ENCODE data around the gene LINGO4. TPM values are rescaled to one million over a fixed set of nuclear protein-coding genes. Genes with fewer than 3 reads are reported as not detected.
"Not testable (repeated sequence)": the region's sequence is repeated elsewhere in the genome, so short reads cannot be mapped to it uniquely, and the experiment has no call there.

LINGO4 gene
- total RNA-seq, 4 donors from 2014 or later, result 0.38 to 2.7 (median 0.81) TPM

- no peaks in the 10 kb centered on the region for H3K27me3 ChIP-seq
- WGBS, result 41% methylated on average over 3 of the region's 3 CpGs
Measured at GRCh38 chr1:151782741-151783140, 22.5 kb downstream of the LINGO4 start.

DNA sequence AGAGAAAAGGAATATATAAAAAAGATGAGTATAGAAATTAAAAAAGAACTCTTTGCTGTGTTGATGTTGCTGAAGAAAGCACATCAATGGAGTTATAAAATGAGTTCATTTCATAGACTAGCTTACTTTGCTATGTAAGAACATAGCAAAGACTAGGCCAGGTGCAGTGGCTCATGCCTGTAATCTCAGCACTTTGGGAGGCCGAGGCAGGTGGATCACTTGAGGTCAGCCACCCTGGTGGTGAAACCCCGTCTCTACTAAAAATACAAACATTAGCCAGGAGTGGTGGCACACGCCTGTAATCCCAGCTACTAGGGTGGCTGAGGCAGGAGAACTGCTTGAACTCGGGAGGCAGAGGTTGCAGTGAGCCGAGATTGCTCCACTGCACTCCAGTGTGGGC, 23.2 kb downstream of the LINGO4 start:
- H3K27me3 ChIP-seq, H3K9me3 ChIP-seq, H3K4me1 ChIP-seq, H3K27ac ChIP-seq, H3K4me3 ChIP-seq, H3K36me3 ChIP-seq: not testable (repeated sequence)
- peak in 1 of 2 donors; percentile 21 for DNase-seq (ENCODE audit: low spot score in 2 of 2)
- WGBS, result 90% methylated on average over 5 of the region's 5 CpGs

More at GRCh38 chr1:151782741-151783140, 22.5 kb downstream of the LINGO4 start:
- DNase-seq (ENCODE audit: low spot score in 2 of 2), result no peak
- no peaks in the 10 kb centered on the region for H3K9me3 ChIP-seq
- TF ChIP-seq POLR2AphosphoS5 (IDR thresholded peaks at IDR 0.05), result no peak
- TF ChIP-seq, protein P1, sequence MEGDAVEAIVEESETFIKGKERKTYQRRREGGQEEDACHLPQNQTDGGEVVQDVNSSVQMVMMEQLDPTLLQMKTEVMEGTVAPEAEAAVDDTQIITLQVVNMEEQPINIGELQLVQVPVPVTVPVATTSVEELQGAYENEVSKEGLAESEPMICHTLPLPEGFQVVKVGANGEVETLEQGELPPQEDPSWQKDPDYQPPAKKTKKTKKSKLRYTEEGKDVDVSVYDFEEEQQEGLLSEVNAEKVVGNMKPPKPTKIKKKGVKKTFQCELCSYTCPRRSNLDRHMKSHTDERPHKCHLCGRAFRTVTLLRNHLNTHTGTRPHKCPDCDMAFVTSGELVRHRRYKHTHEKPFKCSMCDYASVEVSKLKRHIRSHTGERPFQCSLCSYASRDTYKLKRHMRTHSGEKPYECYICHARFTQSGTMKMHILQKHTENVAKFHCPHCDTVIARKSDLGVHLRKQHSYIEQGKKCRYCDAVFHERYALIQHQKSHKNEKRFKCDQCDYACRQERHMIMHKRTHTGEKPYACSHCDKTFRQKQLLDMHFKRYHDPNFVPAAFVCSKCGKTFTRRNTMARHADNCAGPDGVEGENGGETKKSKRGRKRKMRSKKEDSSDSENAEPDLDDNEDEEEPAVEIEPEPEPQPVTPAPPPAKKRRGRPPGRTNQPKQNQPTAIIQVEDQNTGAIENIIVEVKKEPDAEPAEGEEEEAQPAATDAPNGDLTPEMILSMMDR (IDR thresholded peaks at IDR 0.05), result no peak
- no peak for TF ChIP-seq POLR2A (IDR thresholded peaks at IDR 0.05)
- TF ChIP-seq EP300 (IDR thresholded peaks at IDR 0.05), result no peak
- peaks cover 6% of the 10 kb centered on the region for H3K4me1 ChIP-seq
- no peak overlapping the region for H3K27ac ChIP-seq
- H3K4me3 ChIP-seq, result no peak overlapping the region
- peaks cover 6% of the 10 kb centered on the region for H3K36me3 ChIP-seq

DNA sequence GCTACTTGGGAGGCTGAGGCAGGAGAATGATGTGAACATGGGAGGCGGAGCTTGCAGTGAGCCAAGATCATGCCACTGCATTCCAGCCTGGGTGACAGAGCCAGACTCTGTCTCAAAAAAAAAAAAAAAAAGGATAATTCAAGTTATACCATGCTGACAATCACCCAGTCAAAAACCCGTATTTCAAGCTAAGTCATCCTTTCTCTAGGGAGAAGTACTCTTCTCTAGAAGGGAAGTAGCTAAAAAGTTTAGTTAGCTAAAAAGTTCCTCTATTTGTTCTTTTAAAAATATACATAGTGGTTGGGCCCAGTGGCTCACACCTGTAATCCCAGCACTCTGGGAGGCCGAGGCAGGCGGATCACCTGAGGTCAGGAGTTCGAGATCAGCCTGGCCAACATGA, 24.5 kb downstream of the LINGO4 start:
- not testable (repeated sequence) for H3K9me3 ChIP-seq; DNase-seq (ENCODE audit: low spot score in 2 of 2); H3K4me3 ChIP-seq; H3K4me1 ChIP-seq; H3K27ac ChIP-seq; H3K27me3 ChIP-seq
- 92% methylated on average over 5 of the region's 5 CpGs for WGBS
- peaks cover 11% of the 10 kb centered on the region for H3K36me3 ChIP-seq

DNA sequence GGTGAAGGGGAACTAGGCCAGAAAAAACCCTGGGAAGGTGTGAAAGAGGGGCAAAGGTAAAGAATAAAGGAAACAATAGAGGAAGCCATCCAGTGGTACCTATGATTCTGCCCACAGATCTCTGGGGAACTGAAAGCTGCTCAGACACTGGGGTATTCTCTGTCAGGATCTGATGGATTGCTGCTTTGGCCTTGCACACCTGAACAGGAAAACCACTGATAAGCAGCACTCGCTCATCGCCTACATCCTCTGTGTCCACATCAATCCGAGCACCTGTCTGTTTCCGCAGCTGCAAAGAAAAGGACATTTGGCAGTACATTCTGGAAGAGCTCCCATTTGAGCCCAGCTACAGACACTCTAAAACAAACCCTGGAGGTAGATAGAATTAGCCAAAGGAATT, 25.4 kb downstream of the LINGO4 start:
- Histone ChIP-seq H3K27me3 (no peaks in the 10 kb centered on the region), H3K4me1 (peaks cover 6% of the 10 kb centered on the region), H3K36me3 (peaks cover 18% of the 10 kb centered on the region), H3K4me3 (no peak overlapping the region), H3K9me3 (no peaks in the 10 kb centered on the region), H3K27ac (no peak overlapping the region)
- 86% methylated on average over 4 of the region's 4 CpGs for whole genome bisulfite sequencing
- no peak for TF ChIP-seq POLR2AphosphoS5 (IDR thresholded peaks at IDR 0.05)
- no peak for TF ChIP-seq POLR2A (IDR thresholded peaks at IDR 0.05)
- TF ChIP-seq, protein P1 (IDR thresholded peaks at IDR 0.05), result no peak
- no peak for TF ChIP-seq EP300 (IDR thresholded peaks at IDR 0.05)
- DNase-seq (ENCODE audit: low spot score in 2 of 2), result no peak

DNA sequence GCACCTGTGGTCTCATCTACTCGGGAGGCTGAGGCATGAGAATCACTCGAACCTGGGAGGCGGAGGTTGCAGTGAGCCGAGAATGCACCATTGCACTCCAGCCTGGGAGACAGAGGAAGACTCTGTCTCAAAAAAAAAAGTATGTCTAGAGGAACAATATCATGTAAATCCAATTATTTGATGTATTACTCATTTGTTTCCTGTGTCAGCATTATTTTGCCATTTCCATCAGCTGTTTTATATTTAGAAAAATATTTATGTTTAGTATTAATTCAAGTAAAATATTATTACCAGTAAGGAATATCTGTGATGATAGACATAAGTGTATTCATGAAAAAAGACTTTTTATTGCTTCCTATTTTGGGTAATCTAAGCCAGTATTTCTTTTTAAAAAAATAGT, 27.9 kb downstream of the LINGO4 start:
- Histone ChIP-seq H3K4me1 (no peaks in the 10 kb centered on the region), H3K36me3 (peaks cover 29% of the 10 kb centered on the region), H3K27me3 (no peaks in the 10 kb centered on the region), H3K4me3 (no peak overlapping the region), H3K9me3 (no peaks in the 10 kb centered on the region), H3K27ac (no peak overlapping the region)
- no peak for TF ChIP-seq POLR2A (IDR thresholded peaks at IDR 0.05)
- no peak for TF ChIP-seq EP300 (IDR thresholded peaks at IDR 0.05)
- no peak for DNase-seq (ENCODE audit: low spot score in 2 of 2)
- 98% methylated on average over 4 of the region's 4 CpGs for WGBS

DNA sequence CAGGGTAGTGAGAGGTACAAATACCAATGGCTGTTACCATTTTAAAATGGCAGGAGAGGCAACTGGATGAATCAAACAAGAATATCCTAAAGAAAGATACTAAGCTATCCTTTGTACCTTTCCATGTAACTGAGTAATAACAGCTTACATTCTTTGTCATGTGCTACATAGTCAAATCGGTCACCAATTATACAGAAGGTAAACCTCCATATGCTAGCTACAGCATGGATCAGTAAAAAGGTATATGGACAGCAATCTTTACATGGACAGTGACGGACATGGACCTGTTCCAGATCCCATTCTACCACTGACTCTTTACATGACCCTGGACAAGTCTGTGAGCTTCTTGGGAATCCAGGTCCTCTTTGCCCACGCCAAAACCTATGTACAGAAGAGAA, 28.6 kb downstream of the LINGO4 start:
- no peak for DNase-seq (ENCODE audit: low spot score in 2 of 2)
- no peak overlapping the region for H3K27ac ChIP-seq
- H3K4me1 ChIP-seq, result no peaks in the 10 kb centered on the region
- peaks cover 29% of the 10 kb centered on the region for H3K36me3 ChIP-seq
- H3K27me3 ChIP-seq, result no peaks in the 10 kb centered on the region
- H3K4me3 ChIP-seq, result no peak overlapping the region
- H3K9me3 ChIP-seq, result no peaks in the 10 kb centered on the region
- WGBS, result 92% methylated on average over 3 of the region's 3 CpGs
- TF ChIP-seq EP300 (IDR thresholded peaks at IDR 0.05), result no peak
- TF ChIP-seq POLR2AphosphoS5 (IDR thresholded peaks at IDR 0.05), result no peak
- TF ChIP-seq, protein P1 (IDR thresholded peaks at IDR 0.05), result no peak
- no peak for TF ChIP-seq POLR2A (IDR thresholded peaks at IDR 0.05)

DNA sequence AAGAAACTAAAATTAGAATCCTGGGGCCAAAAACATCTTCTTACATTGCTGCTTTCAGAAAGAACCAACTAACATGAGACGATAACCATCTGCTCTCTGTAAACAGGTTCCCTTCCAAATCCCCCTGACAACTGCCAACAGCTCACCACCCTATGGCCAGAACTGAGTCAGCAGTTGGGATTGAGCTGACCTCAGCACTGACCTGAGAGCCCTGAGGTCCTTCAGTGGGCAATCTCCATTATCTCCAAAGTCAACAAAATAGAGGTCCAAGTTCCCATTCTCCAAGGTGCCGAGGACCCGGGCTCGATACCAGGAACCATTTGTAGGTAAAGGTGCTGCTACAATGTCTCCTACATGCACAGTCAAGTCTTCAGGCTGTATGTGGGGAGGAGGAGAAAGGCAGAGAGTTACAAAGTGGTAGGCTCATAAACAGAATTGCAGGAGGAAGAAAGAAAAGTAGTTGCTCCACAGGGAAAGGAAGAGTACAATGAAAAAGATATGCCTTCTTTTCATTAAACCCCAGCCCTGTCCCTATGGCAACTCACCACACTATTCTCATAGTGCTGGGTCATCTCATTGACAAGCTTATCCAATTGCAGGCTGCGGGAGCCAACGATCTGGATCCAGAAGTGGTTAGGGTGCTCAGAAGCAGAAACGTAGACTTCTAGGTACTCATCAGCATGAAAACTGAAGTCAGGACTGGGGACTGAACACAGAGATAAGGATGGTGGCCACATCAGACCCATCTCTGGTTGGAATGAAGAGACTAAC, 29.1 kb downstream of the LINGO4 start:
- no peaks in the 10 kb centered on the region for H3K27me3 ChIP-seq
- DNase-seq (ENCODE audit: low spot score in 2 of 2), result no peak
- H3K4me3 ChIP-seq, result no peak overlapping the region
- peaks cover 29% of the 10 kb centered on the region for H3K36me3 ChIP-seq
- WGBS, result 96% methylated on average over 7 of the region's 7 CpGs
- no peaks in the 10 kb centered on the region for H3K9me3 ChIP-seq
- no peak overlapping the region for H3K27ac ChIP-seq
- TF ChIP-seq, protein P1 (IDR thresholded peaks at IDR 0.05), result no peak
- no peak for TF ChIP-seq EP300 (IDR thresholded peaks at IDR 0.05)
- no peak for TF ChIP-seq POLR2AphosphoS5 (IDR thresholded peaks at IDR 0.05)
- TF ChIP-seq POLR2A (IDR thresholded peaks at IDR 0.05), result no peak
- H3K4me1 ChIP-seq, result no peaks in the 10 kb centered on the region

Measured in suprapubic skin (tissue), 4 donors.